Hematopoietic multipotent progenitor cell treated with erythropoietin and hydrocortisone succinate and interleukin-3 and kit ligand, for 8 days (in vitro differentiated cells): ENCODE data around the gene FGD2.

ENCODE experiments used
- DNase-seq: peaks from one replicate; pipeline ENCODE4 v3.0.0-alpha.2; 2015

FGD2 gene

DNA sequence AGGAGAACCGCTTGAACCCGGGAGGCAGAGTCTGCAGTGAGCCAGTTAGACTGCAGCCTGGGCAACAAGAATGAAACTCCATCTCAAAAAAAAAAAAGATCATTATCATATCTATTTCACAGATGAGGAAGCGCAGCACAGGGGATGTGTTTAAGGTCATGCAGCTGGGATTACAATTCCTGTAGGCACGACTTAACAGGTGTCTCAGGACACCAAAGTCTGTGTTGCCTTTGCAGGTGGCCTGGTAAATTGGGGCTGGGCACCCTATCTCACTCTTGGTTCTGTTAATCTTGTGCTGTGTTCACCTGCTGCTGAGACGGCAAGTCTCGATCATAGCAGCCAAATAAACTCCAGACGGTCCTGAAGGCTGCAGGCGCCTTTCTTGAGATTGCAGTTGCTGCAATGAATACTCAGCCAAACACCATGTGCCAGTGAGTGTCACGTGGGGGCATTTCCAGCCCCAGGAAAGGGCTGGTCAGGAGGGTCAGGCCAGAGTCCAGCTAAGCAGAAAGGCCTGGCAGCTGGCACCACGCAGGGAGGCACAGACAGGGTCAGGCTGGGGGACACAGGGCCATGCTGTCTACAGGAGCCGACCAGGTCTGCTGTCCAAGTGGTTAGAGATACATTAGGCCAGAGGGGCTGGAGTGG lies 55.8 kb downstream of the FGD2 start:
- DNase-seq: no peak

GRCh38 chr6:37062424-37062823 lies 57.0 kb downstream of the FGD2 start:
- DNase-seq: no peak

GRCh38 chr6:37068356-37069270 lies 63.2 kb downstream of the FGD2 start:
- no peak for DNase-seq

- DNase-seq: no peak
Measured at GRCh38 chr6:37069639-37070038, 64.2 kb downstream of the FGD2 start.

DNA sequence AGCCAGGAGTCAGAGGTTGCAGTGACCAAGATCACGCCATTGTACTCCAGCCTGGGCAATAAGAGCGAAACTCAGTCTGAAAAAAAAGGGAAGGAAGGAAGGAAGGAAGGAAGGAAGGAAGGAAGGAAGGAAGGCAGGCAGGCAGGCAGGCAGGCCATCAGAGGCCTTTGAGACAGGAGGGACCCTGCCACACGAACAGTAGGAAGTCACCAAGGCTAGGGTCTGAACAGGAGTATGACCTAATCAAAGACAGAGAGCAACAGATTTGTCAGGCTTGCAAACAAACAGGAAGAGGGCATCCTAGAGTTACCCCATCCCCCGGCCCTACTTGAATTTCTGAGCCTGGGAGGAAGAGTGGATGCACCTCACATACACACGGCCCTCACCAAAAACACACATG lies 67.1 kb downstream of the FGD2 start:
- DNase-seq: no peak

GRCh38 chr6:37074053-37074827 lies 68.8 kb downstream of the FGD2 start:
- DNase-seq: no peak

DNA sequence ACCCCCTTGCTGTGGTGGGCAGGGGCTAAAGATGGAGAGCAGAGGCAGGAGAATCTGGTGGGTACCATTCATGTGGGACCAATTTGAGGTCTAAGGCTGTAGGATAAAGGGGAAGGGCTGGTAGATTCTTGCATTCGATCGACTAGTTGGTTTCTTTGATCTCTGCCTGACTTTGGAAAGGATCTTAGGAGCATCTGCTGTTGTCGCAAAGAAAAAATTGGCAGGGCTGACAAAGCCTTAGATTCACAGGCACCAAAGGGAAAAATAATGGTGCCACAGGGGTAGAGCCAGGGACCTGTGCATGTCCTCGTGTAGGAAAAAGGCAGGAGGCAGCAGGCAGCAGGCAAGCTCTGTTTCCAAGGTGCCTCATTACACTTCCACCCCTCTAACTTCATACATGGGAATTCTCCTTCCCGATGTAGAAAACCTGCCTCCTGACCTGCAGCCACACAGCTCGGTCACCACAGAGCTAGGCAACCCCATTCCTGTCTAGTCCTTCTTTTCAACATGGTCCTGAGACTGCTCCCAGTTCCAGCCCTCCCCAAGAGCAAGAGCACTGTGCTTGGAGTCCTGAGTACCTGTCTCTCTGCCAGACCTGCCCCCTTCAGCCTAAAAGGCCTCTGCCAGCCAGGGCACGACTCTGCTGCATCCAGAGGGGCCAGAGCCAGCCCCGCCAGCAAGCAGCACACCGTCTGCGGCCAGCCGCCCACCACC lies 71.9 kb downstream of the FGD2 start:
- no peak for DNase-seq

GRCh38 chr6:37077905-37078296 lies 72.4 kb downstream of the FGD2 start:
- DNase-seq: no peak
